HepG2 (cell line): ENCODE results near the gene LDB2. TPM values are rescaled to one million over a fixed set of nuclear protein-coding genes. Genes with fewer than 3 reads are reported as not detected.

Source experiments
- FOXA3 ChIP-seq: IDR thresholded peaks from 2 replicates; pipeline ENCODE4 v1.6.1; 2016; ENCODE audit warnings: missing genetic modification reagents, missing compliant biosample characterization
- FOXK1 ChIP-seq: sonication (generic); formaldehyde crosslinking; IDR thresholded peaks from 2 replicates; pipeline ENCODE4 v1.4.0; 2020; ENCODE audit warnings: low read depth, missing genetic modification reagents, borderline replicate concordance
- FOXP1 ChIP-seq, 2 experiments: fragments of 450-650 bp in 1 of 2; IDR thresholded peaks; 2 replicates each; pipeline ENCODE4 v1.6.1; 2017 to 2018; ENCODE audit warnings: antibody characterized with exemption in 1 of 2
- HINFP ChIP-seq: sonication (generic); formaldehyde crosslinking; IDR thresholded peaks from 2 replicates; pipeline ENCODE4 v1.4.0; 2020; ENCODE audit warnings: low read depth, mild to moderate bottlenecking, missing genetic modification reagents
- HNF4A ChIP-seq: sonication (generic); formaldehyde crosslinking; IDR thresholded peaks from 2 replicates; pipeline ENCODE4 v1.4.0; 2020; ENCODE audit warnings: missing genetic modification reagents
- ISL2 ChIP-seq: sonication (generic); formaldehyde crosslinking; IDR thresholded peaks from 2 replicates; pipeline ENCODE4 v1.5.0; 2020; ENCODE audit warnings: missing genetic modification reagents
- NCOA5 ChIP-seq: sonication (generic); formaldehyde crosslinking; IDR thresholded peaks from 2 replicates; pipeline ENCODE4 v1.4.0; 2020; ENCODE audit warnings: missing genetic modification reagents
- NPAS2 ChIP-seq: sonication (generic); formaldehyde crosslinking; IDR thresholded peaks from 2 replicates; pipeline ENCODE4 v1.8.0; 2022; ENCODE audit warnings: mild to moderate bottlenecking, missing genetic modification reagents, borderline replicate concordance
- STAG1 ChIP-seq: sonication (generic); formaldehyde crosslinking; IDR thresholded peaks from 2 replicates; pipeline ENCODE4 v1.4.0; 2020; ENCODE audit warnings: missing genetic modification reagents
- ZMYM4 ChIP-seq: sonication (generic); formaldehyde crosslinking; IDR thresholded peaks from 2 replicates; pipeline ENCODE4 v1.8.1; 2023; ENCODE audit warnings: mild to moderate bottlenecking, missing genetic modification reagents
- ZNF597 ChIP-seq: sonication (generic); formaldehyde crosslinking; IDR thresholded peaks from 2 replicates; pipeline ENCODE4 v1.5.0; 2020; ENCODE audit warnings: missing genetic modification reagents
- ZNF644 ChIP-seq: IDR thresholded peaks from 2 replicates; pipeline ENCODE4 v1.6.1; 2016; ENCODE audit warnings: low read depth
- ZNF800 ChIP-seq: sonication (generic); formaldehyde crosslinking; IDR thresholded peaks from 2 replicates; pipeline ENCODE4 v1.4.0; 2020; ENCODE audit warnings: missing genetic modification reagents
- polyA plus RNA-seq, 8 experiments: library from polyadenylated mRNA; depleted of rRNA in 3 of 8; stranded (reverse) in 7 of 8; unstranded in 1 of 8; fragments of >200 nt; fragmentation: Illumina TruSeq in 4 of 8; extraction: Trizol in 4 of 8; gene quantifications; 2 replicates each; pipeline versions ENCODE4 v1.2.1 to v1.2.3, GENCODE V29; 2011 to 2016; ENCODE audit warnings: low read depth in 4 of 8, missing spikeins in 1 of 8, mixed read lengths in 1 of 8; ENCODE audit not compliant: insufficient read depth in 1 of 8
- total RNA-seq, 5 experiments: library from RNA; depleted of rRNA; stranded (reverse); fragments of >200 nt; fragmentation: Illumina TruSeq; extraction: Trizol; gene quantifications; 2 replicates each; pipeline ENCODE4 v1.2.3, GENCODE V29; 2016; ENCODE audit warnings: low read depth in 1 of 5
- TF ChIP-seq, protein P1 (sequence below): sonication (generic); formaldehyde crosslinking; IDR thresholded peaks from 2 replicates; pipeline ENCODE4 v1.4.0; 2020; ENCODE audit warnings: missing genetic modification reagents

The LDB2 gene
- total and polyA plus RNA-seq, 2 of the 13 experiments (the other 11 are each of a cell fraction or from before 2014, with no cell fraction given), result not detected

DNA sequence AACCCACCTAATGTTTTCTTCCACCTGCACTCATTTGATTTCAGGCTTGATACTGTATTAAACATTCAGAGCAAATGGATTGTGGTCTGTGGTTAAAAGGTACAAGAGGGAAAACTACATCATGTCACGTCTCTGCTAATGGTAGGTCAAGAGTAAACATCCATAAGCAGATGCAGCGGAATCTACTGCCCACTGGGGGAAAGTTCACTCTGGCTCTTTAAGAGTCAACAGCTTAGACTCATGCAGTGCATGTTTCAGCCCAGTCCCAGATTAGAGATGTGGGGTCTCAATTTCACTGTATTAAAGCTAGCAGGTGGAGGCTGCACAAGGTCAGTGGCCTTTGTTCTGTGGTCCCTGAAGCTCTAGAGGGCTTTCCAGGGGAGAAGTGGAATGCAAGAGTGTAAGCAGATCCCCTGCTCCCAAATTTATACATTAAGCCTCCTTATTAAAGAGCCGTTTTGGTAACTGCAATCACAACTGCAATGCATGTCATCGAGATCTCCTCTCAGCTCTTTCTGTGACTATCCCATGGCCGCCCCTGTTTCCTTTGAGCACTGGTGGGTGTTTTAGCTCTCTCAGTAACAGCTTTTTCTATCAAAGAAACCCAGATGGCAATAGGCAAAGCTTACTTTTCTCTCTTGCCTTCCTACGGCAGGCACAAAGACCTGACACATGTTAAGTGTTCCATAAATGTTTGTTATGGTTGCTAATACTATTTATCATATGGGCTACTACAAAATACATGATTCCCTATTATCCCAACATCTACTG, 53.4 kb downstream of the LDB2 start (continued):
- TF ChIP-seq ZNF597 (CRISPR knock-in tag) (no peak), ZNF644 (CRISPR knock-in tag) (no peak), HNF4A (peak; percentile 58; the same call in 1 of the 2 replicates), FOXP1 (IDR thresholded peaks at IDR 0.05) (no peak), FOXP1 (CRISPR knock-in tag; IDR thresholded peaks at IDR 0.05) (0 out of 2 replicates have a peak, but pooled peaks have one; percentile 31), FOXA3 (CRISPR knock-in tag) (peak; percentile 87), NPAS2 (no peak), ISL2 (0 out of 2 replicates have a peak, but pooled peaks have one; percentile 34), ZMYM4 (CRISPR knock-in tag) (peak; percentile 40; the same call in 1 of the 2 replicates), HINFP (CRISPR knock-in tag) (no peak), ZNF800 (no peak), NCOA5 (CRISPR knock-in tag) (no peak), FOXK1 (CRISPR knock-in tag) (no peak), STAG1 (CRISPR knock-in tag) (peak; percentile 68)
- TF ChIP-seq, protein P1, sequence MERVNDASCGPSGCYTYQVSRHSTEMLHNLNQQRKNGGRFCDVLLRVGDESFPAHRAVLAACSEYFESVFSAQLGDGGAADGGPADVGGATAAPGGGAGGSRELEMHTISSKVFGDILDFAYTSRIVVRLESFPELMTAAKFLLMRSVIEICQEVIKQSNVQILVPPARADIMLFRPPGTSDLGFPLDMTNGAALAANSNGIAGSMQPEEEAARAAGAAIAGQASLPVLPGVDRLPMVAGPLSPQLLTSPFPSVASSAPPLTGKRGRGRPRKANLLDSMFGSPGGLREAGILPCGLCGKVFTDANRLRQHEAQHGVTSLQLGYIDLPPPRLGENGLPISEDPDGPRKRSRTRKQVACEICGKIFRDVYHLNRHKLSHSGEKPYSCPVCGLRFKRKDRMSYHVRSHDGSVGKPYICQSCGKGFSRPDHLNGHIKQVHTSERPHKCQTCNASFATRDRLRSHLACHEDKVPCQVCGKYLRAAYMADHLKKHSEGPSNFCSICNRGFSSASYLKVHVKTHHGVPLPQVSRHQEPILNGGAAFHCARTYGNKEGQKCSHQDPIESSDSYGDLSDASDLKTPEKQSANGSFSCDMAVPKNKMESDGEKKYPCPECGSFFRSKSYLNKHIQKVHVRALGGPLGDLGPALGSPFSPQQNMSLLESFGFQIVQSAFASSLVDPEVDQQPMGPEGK, result no peak
